WERI-Rb-1 (cell line): ENCODE results near the gene LSM12.

ENCODE experiments used
- DNase-seq: peaks from one replicate; pipeline ENCODE4 v3.0.0-alpha.2; 2020
- H3K27ac ChIP-seq: fragments of 250-450 bp; sonication (Bioruptor Pico); 2 replicates; pipeline ENCODE4 v1.5.1; 2020; ENCODE audit warnings: mild to moderate bottlenecking, moderate library complexity
- H3K27me3 ChIP-seq: fragments of 250-450 bp; sonication (Bioruptor Pico); 2 replicates; pipeline ENCODE4 v1.5.1; 2021; ENCODE audit warnings: mild to moderate bottlenecking, low read depth, moderate library complexity; ENCODE audit not compliant: insufficient read depth, severe bottlenecking
- H3K36me3 ChIP-seq: fragments of 250-450 bp; sonication (Bioruptor Pico); 2 replicates; pipeline ENCODE4 v1.5.1; 2020; ENCODE audit warnings: mild to moderate bottlenecking, moderate library complexity
- H3K4me3 ChIP-seq: 2 replicates; pipeline ENCODE4 v1.5.1; 2011; ENCODE audit warnings: low read depth, mild to moderate bottlenecking, control low read depth, low read length
- H3K9me3 ChIP-seq: fragments of 250-450 bp; sonication (Bioruptor Pico); 2 replicates; pipeline ENCODE4 v1.5.1; 2021; ENCODE audit warnings: mild to moderate bottlenecking, moderate library complexity; ENCODE audit not compliant: severe bottlenecking
- TF ChIP-seq, protein P1 (sequence below): IDR thresholded peaks from 2 replicates; pipeline ENCODE4 v1.5.1; 2011; ENCODE audit warnings: low read depth, mild to moderate bottlenecking, control low read depth, inconsistent platforms, low read length

LSM12 gene

DNA sequence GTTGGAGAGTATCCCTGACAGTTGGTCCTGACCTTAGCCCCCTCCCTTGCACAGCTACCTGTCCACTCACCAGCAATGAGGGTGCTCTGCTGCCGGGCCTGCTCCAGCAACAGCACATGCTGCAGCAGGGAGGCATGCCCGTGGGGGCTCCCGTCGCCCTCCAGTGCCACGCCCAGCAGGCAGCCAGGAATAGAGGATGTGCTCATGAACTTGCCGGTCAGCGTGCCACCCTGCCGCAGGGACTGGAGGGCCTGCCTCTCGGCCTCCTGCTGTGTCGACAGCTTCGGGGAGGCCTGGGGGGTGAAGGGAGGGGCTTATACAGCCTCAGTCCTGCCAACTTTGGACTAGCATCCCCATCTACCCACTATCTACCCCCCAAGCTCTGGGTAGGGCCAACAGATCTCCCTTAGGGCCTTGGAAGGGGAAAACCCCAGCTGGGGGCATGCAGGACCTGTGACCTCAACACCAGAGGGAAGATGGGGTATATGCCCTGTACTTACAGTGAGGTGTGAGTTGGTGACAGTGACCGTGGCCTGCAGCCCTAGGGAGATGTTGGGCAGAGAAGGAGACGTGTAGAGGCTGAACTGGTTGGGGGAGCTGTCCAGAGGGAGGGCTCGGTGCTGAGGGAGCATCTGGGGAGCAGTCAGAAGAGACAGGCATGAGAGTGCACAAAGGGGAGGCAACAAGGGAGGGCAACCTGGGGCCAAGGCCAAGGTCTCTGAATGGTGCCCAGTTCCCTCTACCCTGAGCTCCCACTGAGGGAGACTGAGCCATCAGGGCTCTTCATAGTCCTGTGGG is 24.9 kb upstream of the LSM12 start:
- Histone ChIP-seq H3K27me3 (no peaks in the 10 kb centered on the region), H3K27ac (no peak overlapping the region), H3K4me3 (no peak overlapping the region), H3K9me3 (no peaks in the 10 kb centered on the region), H3K36me3 (peaks cover 71% of the 10 kb centered on the region)
- TF ChIP-seq, protein P1, sequence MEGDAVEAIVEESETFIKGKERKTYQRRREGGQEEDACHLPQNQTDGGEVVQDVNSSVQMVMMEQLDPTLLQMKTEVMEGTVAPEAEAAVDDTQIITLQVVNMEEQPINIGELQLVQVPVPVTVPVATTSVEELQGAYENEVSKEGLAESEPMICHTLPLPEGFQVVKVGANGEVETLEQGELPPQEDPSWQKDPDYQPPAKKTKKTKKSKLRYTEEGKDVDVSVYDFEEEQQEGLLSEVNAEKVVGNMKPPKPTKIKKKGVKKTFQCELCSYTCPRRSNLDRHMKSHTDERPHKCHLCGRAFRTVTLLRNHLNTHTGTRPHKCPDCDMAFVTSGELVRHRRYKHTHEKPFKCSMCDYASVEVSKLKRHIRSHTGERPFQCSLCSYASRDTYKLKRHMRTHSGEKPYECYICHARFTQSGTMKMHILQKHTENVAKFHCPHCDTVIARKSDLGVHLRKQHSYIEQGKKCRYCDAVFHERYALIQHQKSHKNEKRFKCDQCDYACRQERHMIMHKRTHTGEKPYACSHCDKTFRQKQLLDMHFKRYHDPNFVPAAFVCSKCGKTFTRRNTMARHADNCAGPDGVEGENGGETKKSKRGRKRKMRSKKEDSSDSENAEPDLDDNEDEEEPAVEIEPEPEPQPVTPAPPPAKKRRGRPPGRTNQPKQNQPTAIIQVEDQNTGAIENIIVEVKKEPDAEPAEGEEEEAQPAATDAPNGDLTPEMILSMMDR = no peak
- no peak for DNase-seq

DNA sequence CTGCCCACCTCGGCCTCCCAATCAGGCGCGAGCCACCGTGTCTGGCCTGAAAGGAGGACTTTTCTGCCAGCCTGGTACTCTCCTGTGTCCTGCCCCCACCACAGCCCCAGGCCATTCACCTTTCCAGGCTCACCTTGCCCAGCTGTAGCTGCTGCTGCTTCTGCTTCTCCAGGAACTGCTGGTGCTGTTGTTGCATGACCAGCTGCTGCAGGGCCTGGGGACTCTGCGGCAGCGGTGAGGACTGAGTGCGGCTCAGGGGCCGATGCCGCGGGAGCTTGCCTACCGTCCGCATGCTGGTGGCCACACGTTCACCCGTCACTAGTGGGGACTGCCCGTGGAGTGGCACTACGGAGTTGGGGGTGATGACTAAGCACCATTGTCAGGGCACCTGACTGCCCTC is 21.8 kb upstream of the LSM12 start:
- H3K36me3 ChIP-seq = peaks cover 92% of the 10 kb centered on the region
- H3K9me3 ChIP-seq = no peaks in the 10 kb centered on the region
- no peaks in the 10 kb centered on the region for H3K27me3 ChIP-seq
- DNase-seq = no peak
- TF ChIP-seq, protein P1 = no peak
- H3K4me3 ChIP-seq = no peak overlapping the region
- H3K27ac ChIP-seq = peak overlapping the region; percentile 56; the same call in 1 of the 2 replicates

DNA sequence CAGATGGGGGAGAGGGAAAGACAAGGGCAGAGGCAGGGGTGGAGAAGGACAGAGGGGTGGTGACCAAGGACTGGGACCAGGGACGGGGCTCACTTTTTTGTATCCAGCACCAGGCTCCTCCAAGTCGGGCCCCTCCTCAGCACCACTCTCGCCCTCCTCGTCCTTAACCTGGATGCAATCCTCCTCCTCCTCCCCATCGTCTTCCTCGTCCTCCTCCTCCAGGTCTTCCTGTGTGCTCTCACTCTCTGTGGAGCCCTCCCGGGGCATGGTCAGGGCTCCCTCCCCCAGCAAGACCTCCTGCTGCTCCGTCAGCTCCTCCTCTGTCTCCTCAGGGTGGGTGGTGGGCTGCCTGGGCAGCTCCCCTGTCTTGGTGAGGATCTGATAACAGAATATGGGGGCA is 20.8 kb upstream of the LSM12 start:
- TF ChIP-seq, protein P1 = no peak
- Histone ChIP-seq H3K27ac (peak overlapping the region; percentile 56), H3K36me3 (peaks cover 92% of the 10 kb centered on the region), H3K4me3 (no peak overlapping the region), H3K9me3 (no peaks in the 10 kb centered on the region), H3K27me3 (no peaks in the 10 kb centered on the region)
- no peak for DNase-seq

DNA sequence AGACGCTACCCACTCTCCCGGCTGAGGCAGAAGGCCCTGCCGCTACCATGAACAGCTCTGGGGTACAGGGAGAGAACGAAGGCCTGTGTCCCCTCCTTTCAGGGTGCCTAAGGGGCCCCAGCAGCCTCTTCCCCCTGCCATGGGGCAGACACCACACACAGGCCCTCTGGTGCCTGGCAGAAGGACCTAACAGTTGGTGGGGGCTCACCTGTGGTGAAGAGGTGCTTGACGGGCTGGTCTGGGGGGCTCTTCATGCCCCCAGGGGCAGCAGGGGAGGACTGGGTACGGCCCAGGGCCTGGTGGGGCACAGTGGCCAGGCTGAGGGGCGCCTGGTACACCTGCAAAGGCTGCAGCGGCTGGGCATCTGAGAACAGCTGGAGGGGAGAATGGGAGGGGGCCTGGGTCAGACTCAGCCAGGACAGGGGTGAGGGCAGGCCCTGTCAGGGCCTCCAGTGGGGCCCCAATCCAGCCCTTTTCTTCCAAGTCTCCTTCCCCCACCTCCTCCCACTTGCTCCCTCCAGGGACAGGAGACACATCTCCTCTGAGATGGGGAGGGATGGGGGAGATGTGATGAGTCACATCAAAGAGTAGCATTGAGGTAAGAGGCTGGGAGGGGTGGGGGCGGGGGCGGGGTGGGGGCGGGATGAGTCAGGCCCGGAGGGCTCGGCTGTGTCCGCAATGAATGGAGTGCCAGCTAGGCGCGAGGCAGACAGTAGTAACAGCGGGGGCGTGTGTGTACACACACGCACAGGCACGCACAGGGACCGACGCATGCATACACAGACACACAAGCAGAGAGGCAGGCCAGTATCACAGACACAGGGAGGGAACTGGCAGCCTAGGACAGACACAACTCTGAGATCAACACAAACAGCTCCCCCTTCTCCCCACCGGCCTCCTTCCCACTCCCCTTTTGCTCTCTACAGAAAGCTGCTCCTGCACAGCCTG is 20.2 kb upstream of the LSM12 start:
- no peaks in the 10 kb centered on the region for H3K27me3 ChIP-seq
- TF ChIP-seq, protein P1 = no peak
- peak overlapping the region; percentile 56 for H3K27ac ChIP-seq
- DNase-seq = peak; percentile 53
- H3K9me3 ChIP-seq = no peaks in the 10 kb centered on the region
- peaks cover 92% of the 10 kb centered on the region for H3K36me3 ChIP-seq
- H3K4me3 ChIP-seq = no peak overlapping the region

DNA sequence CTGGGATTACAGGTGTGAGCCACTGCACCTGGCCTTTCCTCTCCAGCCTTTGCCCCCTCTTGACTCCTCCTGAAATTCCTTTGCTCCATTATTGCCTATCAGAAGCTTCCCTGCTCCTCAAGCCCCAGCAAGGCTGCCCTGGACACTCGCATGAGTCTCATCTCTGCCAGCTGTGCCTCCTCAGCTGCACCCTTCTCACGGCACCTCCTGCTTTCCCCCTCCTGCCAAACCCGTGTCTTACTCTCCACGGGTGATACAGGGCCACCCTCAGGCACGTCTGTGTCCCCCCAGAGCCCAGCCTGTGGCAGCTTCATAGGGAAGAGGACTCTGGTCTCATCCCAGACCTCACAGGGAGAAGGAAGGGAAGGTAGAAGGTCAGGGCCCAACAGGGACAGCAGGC is 19.4 kb upstream of the LSM12 start:
- no peaks in the 10 kb centered on the region for H3K9me3 ChIP-seq
- H3K36me3 ChIP-seq = peaks cover 91% of the 10 kb centered on the region
- DNase-seq = no peak
- no peaks in the 10 kb centered on the region for H3K27me3 ChIP-seq
- TF ChIP-seq, protein P1 = no peak
- H3K27ac ChIP-seq = peak overlapping the region; percentile 49
- no peak overlapping the region for H3K4me3 ChIP-seq
